Lower leg skin (tissue), 4 donors: Measurements from ENCODE around the gene CWC22. TPM values are rescaled to one million over a fixed set of nuclear protein-coding genes. Genes with fewer than 3 reads are reported as not detected.

Experiments used
- DNase-seq, 2 donors: peaks; one replicate each; pipeline ENCODE4 v3.0.0-alpha.2; 2019; ENCODE audit warnings: low spot score in 2 of 2
- H3K4me3 ChIP-seq: fragments of 200-600 bp; sonication (generic); 2 replicates; pipeline ENCODE4 v1.5.1; 2017; ENCODE audit warnings: mild to moderate bottlenecking, low read depth; ENCODE audit not compliant: poor library complexity, severe bottlenecking
- POLR2A ChIP-seq, 2 donors: fragments of 450-650 bp; IDR thresholded peaks; one replicate each; pipeline ENCODE4 v1.6.1; 2016 to 2017; ENCODE audit warnings: antibody characterized with exemption in 2 of 2, mild to moderate bottlenecking in 1 of 2, moderate library complexity in 1 of 2
- WGBS, 2 donors: methylation state at CpG; one replicate each; pipeline ENCODE4 v1.1.5; 2018; 5-methylcytosine and 5-hydroxymethylcytosine counted together
- intact Hi-C: fragments of 100-400 bp; cut with DNase I; formaldehyde crosslinking; loops from one replicate; pipeline ENCODE4 v1.15.0; 2023; ENCODE audit warnings: low total_unique reads
- total RNA-seq, 4 donors: library from RNA; depleted of rRNA; stranded (reverse); fragments of >200 nt; gene quantifications; one replicate each; pipeline ENCODE4 v1.1.0, GENCODE V29; 2016
- TF ChIP-seq, protein P1 (sequence below), 3 donors: fragments of 450-650 bp; IDR thresholded peaks; one replicate each; pipeline ENCODE4 v1.5.1; 2016; ENCODE audit warnings: antibody characterized with exemption in 3 of 3, mild to moderate bottlenecking in 3 of 3, moderate library complexity in 2 of 3

The CWC22 gene
- total RNA-seq, 4 donors from 2014 or later = 14.3 to 25.9 (median 19.3) TPM

DNA sequence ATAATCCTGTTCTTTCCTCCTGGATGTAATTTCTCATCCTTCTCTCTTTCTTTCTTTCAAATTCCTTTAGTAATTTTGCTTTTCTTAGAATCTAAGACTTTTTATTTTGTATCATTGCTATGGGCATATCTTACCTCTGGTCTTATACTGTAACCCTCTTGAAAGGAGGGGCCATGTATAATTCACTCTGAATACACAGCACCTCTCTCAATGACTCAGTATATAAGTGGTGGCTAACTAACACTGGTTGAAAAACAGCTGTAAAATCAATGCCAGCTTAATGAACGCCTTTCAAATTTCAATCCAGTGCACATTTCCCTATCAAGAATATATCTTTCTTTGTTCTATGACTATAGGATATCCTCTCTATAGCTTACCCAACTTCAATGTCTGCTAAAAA, 53.7 kb downstream of the CWC22 start:
- WGBS, 2 donors = 93 to 94% methylated on average over 1 of the region's 1 CpG
- intact Hi-C loops = no loop called here
- no peak overlapping the region for H3K4me3 ChIP-seq
- no peak for DNase-seq
- no peak for TF ChIP-seq POLR2A (IDR thresholded peaks at IDR 0.05)
- TF ChIP-seq, protein P1, sequence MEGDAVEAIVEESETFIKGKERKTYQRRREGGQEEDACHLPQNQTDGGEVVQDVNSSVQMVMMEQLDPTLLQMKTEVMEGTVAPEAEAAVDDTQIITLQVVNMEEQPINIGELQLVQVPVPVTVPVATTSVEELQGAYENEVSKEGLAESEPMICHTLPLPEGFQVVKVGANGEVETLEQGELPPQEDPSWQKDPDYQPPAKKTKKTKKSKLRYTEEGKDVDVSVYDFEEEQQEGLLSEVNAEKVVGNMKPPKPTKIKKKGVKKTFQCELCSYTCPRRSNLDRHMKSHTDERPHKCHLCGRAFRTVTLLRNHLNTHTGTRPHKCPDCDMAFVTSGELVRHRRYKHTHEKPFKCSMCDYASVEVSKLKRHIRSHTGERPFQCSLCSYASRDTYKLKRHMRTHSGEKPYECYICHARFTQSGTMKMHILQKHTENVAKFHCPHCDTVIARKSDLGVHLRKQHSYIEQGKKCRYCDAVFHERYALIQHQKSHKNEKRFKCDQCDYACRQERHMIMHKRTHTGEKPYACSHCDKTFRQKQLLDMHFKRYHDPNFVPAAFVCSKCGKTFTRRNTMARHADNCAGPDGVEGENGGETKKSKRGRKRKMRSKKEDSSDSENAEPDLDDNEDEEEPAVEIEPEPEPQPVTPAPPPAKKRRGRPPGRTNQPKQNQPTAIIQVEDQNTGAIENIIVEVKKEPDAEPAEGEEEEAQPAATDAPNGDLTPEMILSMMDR (IDR thresholded peaks at IDR 0.05) = no peak

DNA sequence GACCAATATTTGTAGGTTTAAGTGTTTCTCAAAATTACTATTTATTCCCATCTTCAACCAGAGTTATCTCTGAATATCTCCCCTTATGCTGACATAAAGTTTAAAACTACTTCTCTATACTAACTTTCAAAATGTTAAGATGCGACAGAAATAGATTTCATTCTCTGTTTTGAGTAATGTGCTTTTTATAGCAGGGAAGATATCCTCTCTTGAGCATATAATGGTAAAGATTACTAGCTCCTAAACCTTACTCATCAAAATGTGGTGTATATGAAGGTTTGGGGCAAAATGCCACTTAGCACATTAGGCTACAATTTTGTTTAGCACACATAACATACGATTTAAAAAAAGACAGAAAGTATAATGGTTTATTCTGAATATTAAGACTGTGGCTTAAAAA, 54.4 kb downstream of the CWC22 start:
- TF ChIP-seq, protein P1 (IDR thresholded peaks at IDR 0.05) = no peak
- TF ChIP-seq POLR2A (IDR thresholded peaks at IDR 0.05) = no peak
- 91 to 93% methylated on average over 2 of the region's 2 CpGs for WGBS, 2 donors
- H3K4me3 ChIP-seq = no peak overlapping the region
- intact Hi-C loops = no loop called here
- DNase-seq = no peak

DNA sequence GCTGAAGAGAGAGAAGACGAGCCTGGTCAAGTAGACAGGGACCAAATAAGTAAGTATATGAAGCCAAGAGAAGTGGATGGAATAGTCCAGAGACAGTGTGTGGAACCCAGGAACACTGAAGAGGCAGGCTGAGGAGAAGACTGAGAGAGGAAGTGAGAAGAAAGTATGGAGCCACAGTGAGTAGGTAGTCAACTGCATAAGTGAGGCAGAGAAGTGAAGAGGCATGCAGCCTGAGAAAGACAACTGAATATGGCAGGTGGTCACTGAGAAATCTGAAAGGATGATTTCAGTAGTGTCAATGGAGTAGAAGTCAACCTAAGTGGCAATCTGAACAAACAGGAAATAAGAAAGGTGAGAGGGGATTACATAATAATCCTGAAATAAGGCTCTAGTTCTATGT, 55.4 kb downstream of the CWC22 start:
- intact Hi-C loops = no loop called here
- H3K4me3 ChIP-seq = no peak overlapping the region
- whole genome bisulfite sequencing, 2 donors = 94 to 100% methylated on average over 1 of the region's 1 CpG
- TF ChIP-seq, protein P1 (IDR thresholded peaks at IDR 0.05) = no peak
- TF ChIP-seq POLR2A (IDR thresholded peaks at IDR 0.05) = no peak
- no peak for DNase-seq

DNA sequence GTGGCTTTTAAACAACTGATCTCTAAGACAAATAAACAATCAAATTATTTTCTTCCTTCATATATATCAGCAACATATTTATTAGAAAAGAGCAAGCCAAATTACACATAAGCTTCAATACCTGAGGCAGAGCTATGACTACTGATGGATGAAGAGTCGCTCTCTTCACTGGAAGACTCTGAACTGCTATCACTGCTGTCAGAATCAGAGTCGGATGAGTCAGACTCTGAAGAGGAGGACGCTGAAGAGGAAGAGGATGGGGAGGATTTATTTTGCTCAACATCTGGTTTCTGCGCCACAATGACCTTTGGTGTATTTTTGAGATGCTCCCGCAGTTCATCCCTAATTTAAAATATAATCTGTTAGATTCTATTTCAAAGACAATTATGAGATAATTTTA, 56.7 kb downstream of the CWC22 start:
- DNase-seq = no peak
- no peak for TF ChIP-seq POLR2A (IDR thresholded peaks at IDR 0.05)
- WGBS, 2 donors = 92 to 94% methylated on average over 5 of the region's 5 CpGs
- no peak overlapping the region for H3K4me3 ChIP-seq
- intact Hi-C loops = no loop called here

DNA sequence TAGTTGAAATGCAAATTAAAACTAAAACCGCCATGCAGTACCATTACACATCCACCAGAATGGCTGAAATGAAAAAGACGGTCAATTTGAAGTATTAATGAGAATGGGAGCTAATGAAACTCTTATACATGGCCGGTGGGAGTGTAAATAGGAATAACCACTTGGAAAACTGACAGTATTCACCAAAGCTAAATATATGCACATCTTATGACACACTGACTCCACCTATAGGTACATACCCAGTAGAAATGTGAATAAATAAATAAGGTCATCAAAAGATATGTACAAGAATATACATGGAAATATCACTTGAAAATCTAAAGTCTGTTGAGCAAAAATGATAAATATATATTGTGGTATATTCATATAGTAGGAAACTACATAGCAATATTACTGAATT, 57.7 kb downstream of the CWC22 start:
- WGBS, 2 donors = 64 to 65% methylated on average over 3 of the region's 3 CpGs
- no peak for DNase-seq
- H3K4me3 ChIP-seq = no peak overlapping the region
- no peak for TF ChIP-seq POLR2A (IDR thresholded peaks at IDR 0.05)
- TF ChIP-seq, protein P1 (IDR thresholded peaks at IDR 0.05) = no peak
- intact Hi-C loops = no loop called here

DNA sequence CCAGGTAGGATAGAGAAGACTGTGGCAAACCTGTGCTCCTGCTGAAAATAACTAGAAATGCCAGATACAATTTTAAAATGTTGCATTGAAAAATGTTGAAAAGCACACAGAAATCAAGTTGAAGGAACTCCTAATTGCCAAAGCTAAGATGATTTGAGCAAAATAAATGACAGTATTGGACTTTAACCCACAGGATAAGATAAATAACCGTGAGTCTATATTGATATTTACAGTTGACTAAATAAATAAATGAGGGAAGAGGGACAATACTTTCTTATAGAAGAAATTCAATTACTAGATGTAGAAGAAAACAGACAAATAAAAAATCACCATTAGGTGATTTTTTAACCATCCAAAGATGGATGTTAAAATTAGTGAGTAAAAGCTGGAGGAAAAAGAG, 59.0 kb downstream of the CWC22 start:
- TF ChIP-seq, protein P1 (IDR thresholded peaks at IDR 0.05) = no peak
- TF ChIP-seq POLR2A (IDR thresholded peaks at IDR 0.05) = no peak
- intact Hi-C loops = no loop called here
- 96 to 97% methylated on average over 1 of the region's 1 CpG for WGBS, 2 donors
- H3K4me3 ChIP-seq = no peak overlapping the region
- DNase-seq = no peak
